ENCODE data around the gene NDST4.

GRCh38 chr4:114783215-114783595, 330.2 kb downstream of the NDST4 start:
- TF ChIP-seq CTCF (IDR thresholded peaks at IDR 0.05 in 8 of 11, conservative IDR thresholded peaks at IDR 0.05 in 3 of 11) = no peak
- no peak for TF ChIP-seq POLR2A (IDR thresholded peaks at IDR 0.05)
- TF ChIP-seq POLR2AphosphoS5 (IDR thresholded peaks at IDR 0.05) = no peak

All from spleen (tissue), 7 donors.